Hepatocyte (in vitro differentiated cells): ENCODE measurements around the gene PITPNC1.

ENCODE experiments used
- CTCF ChIP-seq: fragments of 200-600 bp; sonication (generic); IDR thresholded peaks from 2 replicates; pipeline ENCODE4 v1.5.1; 2016; ENCODE audit warnings: antibody characterized with exemption, mild to moderate bottlenecking; ENCODE audit not compliant: poor library complexity
- EZH2phosphoT487 ChIP-seq: fragments of 200-600 bp; sonication (generic); IDR thresholded peaks from one replicate; pipeline ENCODE4 v1.6.1; 2018; ENCODE audit warnings: antibody characterized with exemption, mild to moderate bottlenecking, low read depth, moderate library complexity; ENCODE audit not compliant: unreplicated experiment, severe bottlenecking

GRCh38 chr17:67685351-67685750 lies 308.3 kb downstream of the PITPNC1 start:
- TF ChIP-seq CTCF (no peak), EZH2phosphoT487 (no peak)
